ENCODE measurements around the gene MAPK1.
"Not testable (repeated sequence)": the region's sequence is repeated elsewhere in the genome, so short reads cannot be mapped to it uniquely, and the experiment has no call there.

Gene MAPK1

GRCh38 chr22:21790359-21790758 is 77.1 kb downstream of the MAPK1 start:
- no peak for DNase-seq

- not testable (repeated sequence) for DNase-seq
Observed at GRCh38 chr22:21787565-21787964, 79.9 kb downstream of the MAPK1 start.

- DNase-seq: no peak
Observed at GRCh38 chr22:21780259-21780658, 87.2 kb downstream of the MAPK1 start.

- DNase-seq: no peak
Observed at GRCh38 chr22:21779444-21779843, 88.0 kb downstream of the MAPK1 start.

- DNase-seq: peak; percentile 68
Observed at GRCh38 chr22:21778705-21779363, 88.6 kb downstream of the MAPK1 start.

GRCh38 chr22:21771631-21771976 is 95.8 kb downstream of the MAPK1 start:
- DNase-seq: no peak

GRCh38 chr22:21768435-21768834 is 99.0 kb downstream of the MAPK1 start:
- DNase-seq: no peak

- DNase-seq: no peak
Observed at GRCh38 chr22:21766691-21767462, 100.6 kb downstream of the MAPK1 start.

GRCh38 chr22:21765909-21766529 is 101.4 kb downstream of the MAPK1 start:
- no peak for DNase-seq

- DNase-seq: no peak
Observed at GRCh38 chr22:21764038-21764804, 103.2 kb downstream of the MAPK1 start.

- DNase-seq: no peak
Observed at GRCh38 chr22:21762712-21763581, 104.5 kb downstream of the MAPK1 start.

- DNase-seq: no peak
Observed at GRCh38 chr22:21761994-21762680, 105.3 kb downstream of the MAPK1 start.

GRCh38 chr22:21761086-21761485 is 106.4 kb downstream of the MAPK1 start:
- peak; percentile 50 for DNase-seq

- DNase-seq: peak; percentile 75
Observed at GRCh38 chr22:21760640-21761039, 106.8 kb downstream of the MAPK1 start.

- no peak for DNase-seq
Observed at GRCh38 chr22:21759646-21760376, 107.6 kb downstream of the MAPK1 start.

GRCh38 chr22:21759093-21759492 is 108.4 kb downstream of the MAPK1 start:
- DNase-seq: no peak

GRCh38 chr22:21758091-21758864 is 109.2 kb downstream of the MAPK1 start:
- DNase-seq: no peak

GRCh38 chr22:21755851-21756284 is 111.6 kb downstream of the MAPK1 start:
- peak; percentile 70 for DNase-seq

- DNase-seq: no peak
Observed at GRCh38 chr22:21754523-21754922, 112.9 kb downstream of the MAPK1 start.
